ENCODE results near the gene SNX24.

DNA sequence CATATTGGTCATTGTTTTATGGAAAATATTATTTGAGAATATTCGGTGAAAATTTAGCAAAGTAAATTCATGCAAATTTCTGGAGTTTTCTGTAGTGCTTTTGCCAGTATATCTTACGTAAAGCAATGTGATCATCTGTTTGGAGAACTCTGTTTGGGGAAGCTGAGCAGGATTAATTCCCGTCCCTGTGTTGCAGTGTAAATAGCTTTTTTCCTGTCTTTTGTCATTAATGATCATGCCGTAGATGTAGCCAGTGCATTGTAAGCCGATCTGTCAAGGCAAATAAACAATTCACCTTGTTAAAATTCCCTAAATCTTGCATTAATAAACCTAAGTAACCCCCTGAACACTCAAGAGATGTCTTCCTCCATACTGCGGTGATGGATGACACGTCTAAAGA lies 151.9 kb downstream of the SNX24 start:
- TF ChIP-seq CTCF (IDR thresholded peaks at IDR 0.05; ENCODE audit: insufficient read depth, low read length, poor library complexity, severe bottlenecking), result no peak
- TF ChIP-seq EZH2phosphoT487 (conservative IDR thresholded peaks at IDR 0.05; ENCODE audit: low read length), result no peak

Measured in SU-DHL-6 (cell line).